Measurements from ENCODE around the gene PCCA. TPM values are rescaled to one million over a fixed set of nuclear protein-coding genes. Genes with fewer than 3 reads are reported as not detected.

PCCA gene
- polyA plus RNA-seq, 1 of the 3 experiments (the other 2 are of a cell fraction) = 7.3 TPM

- 97% methylated on average over 2 of the region's 2 CpGs for WGBS (ENCODE audit: low lambda C conversion rate)
Observed at GRCh38 chr13:100305398-100305797, 216.5 kb downstream of the PCCA start.

DNA sequence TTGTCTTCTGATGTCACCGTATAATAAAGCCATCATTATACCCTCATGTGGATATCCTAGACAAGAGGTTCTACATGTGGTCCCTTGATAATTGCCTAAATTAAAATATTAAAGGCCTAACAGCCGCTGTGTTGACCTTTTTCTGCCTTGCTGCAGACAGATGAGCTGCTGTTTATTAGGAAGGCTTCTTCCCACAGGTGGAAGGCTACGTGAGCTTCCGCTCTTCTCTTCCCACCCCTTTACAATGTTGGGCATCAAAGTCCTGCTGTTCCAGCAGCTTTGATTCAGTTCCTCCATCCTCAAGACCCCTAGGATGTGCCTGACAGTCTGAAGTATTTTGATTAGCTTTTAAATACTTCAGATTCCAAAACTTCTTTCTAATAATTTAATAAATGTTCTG is 217.1 kb downstream of the PCCA start:
- POLR2A ChIA-PET = no interaction called here
- H3F3A ChIP-seq (replicated peaks; ENCODE audit: insufficient read depth) = no peaks in the 10 kb centered on the region
- H3K27me3 ChIP-seq (ENCODE audit: insufficient read depth) = no peaks in the 10 kb centered on the region
- CTCF ChIA-PET = no interaction called here
- 94% methylated on average over 4 of the region's 4 CpGs for WGBS (ENCODE audit: low lambda C conversion rate)
- no peak overlapping the region for H3K9ac ChIP-seq
- no peak overlapping the region for H3K4me2 ChIP-seq
- no peak overlapping the region for H3K27ac ChIP-seq (ENCODE audit: low read depth in 2 of 2, low read length in 1 of 2)
- no peaks in the 10 kb centered on the region for H3K9me2 ChIP-seq
- no peaks in the 10 kb centered on the region for H4K20me1 ChIP-seq (ENCODE audit: insufficient read depth)
- H3K9me3 ChIP-seq = no peaks in the 10 kb centered on the region
- no peak overlapping the region for H2AFZ ChIP-seq (ENCODE audit: low read depth)
- DNase-seq = no peak
- H3K4me1 ChIP-seq (ENCODE audit: control insufficient read depth in 1 of 2, insufficient read depth in 2 of 2, low read depth in 1 of 2, low read length in 1 of 2) = peaks cover 0 to 6% of the 10 kb centered on the region in 2 experiments; a peak in 3 of 4 replicates
- TF ChIP-seq, protein P1, sequence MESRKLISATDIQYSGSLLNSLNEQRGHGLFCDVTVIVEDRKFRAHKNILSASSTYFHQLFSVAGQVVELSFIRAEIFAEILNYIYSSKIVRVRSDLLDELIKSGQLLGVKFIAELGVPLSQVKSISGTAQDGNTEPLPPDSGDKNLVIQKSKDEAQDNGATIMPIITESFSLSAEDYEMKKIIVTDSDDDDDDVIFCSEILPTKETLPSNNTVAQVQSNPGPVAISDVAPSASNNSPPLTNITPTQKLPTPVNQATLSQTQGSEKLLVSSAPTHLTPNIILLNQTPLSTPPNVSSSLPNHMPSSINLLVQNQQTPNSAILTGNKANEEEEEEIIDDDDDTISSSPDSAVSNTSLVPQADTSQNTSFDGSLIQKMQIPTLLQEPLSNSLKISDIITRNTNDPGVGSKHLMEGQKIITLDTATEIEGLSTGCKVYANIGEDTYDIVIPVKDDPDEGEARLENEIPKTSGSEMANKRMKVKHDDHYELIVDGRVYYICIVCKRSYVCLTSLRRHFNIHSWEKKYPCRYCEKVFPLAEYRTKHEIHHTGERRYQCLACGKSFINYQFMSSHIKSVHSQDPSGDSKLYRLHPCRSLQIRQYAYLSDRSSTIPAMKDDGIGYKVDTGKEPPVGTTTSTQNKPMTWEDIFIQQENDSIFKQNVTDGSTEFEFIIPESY (IDR thresholded peaks at IDR 0.05; ENCODE audit: borderline replicate concordance, low read depth) = no peak
- TF ChIP-seq RCOR1 (IDR thresholded peaks at IDR 0.05; ENCODE audit: low read length) (no peak), TCF12 (IDR thresholded peaks at IDR 0.05) (no peak), POLR2AphosphoS5 (IDR thresholded peaks at IDR 0.05; ENCODE audit: low read depth, low read length) (no peak), CHD2 (IDR thresholded peaks at IDR 0.05; ENCODE audit: low read length, partially characterized antibody) (no peak), EP300 (IDR thresholded peaks at IDR 0.05; ENCODE audit: borderline replicate concordance in 1 of 2, low read depth in 1 of 2, low read length in 1 of 2) (no peak), TAF1 (IDR thresholded peaks at IDR 0.05; ENCODE audit: borderline replicate concordance, low read depth, low read length) (no peak)
- TF ChIP-seq, protein P2, sequence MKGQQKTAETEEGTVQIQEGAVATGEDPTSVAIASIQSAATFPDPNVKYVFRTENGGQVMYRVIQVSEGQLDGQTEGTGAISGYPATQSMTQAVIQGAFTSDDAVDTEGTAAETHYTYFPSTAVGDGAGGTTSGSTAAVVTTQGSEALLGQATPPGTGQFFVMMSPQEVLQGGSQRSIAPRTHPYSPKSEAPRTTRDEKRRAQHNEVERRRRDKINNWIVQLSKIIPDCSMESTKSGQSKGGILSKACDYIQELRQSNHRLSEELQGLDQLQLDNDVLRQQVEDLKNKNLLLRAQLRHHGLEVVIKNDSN (IDR thresholded peaks at IDR 0.05; ENCODE audit: borderline replicate concordance, low read depth) = no peak
- TF ChIP-seq, protein P3, sequence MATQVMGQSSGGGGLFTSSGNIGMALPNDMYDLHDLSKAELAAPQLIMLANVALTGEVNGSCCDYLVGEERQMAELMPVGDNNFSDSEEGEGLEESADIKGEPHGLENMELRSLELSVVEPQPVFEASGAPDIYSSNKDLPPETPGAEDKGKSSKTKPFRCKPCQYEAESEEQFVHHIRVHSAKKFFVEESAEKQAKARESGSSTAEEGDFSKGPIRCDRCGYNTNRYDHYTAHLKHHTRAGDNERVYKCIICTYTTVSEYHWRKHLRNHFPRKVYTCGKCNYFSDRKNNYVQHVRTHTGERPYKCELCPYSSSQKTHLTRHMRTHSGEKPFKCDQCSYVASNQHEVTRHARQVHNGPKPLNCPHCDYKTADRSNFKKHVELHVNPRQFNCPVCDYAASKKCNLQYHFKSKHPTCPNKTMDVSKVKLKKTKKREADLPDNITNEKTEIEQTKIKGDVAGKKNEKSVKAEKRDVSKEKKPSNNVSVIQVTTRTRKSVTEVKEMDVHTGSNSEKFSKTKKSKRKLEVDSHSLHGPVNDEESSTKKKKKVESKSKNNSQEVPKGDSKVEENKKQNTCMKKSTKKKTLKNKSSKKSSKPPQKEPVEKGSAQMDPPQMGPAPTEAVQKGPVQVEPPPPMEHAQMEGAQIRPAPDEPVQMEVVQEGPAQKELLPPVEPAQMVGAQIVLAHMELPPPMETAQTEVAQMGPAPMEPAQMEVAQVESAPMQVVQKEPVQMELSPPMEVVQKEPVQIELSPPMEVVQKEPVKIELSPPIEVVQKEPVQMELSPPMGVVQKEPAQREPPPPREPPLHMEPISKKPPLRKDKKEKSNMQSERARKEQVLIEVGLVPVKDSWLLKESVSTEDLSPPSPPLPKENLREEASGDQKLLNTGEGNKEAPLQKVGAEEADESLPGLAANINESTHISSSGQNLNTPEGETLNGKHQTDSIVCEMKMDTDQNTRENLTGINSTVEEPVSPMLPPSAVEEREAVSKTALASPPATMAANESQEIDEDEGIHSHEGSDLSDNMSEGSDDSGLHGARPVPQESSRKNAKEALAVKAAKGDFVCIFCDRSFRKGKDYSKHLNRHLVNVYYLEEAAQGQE (IDR thresholded peaks at IDR 0.05; ENCODE audit: low read depth, low read length) = no peak
- peaks cover 2 to 32% of the 10 kb centered on the region in 2 experiments for H3K36me3 ChIP-seq (replicated peaks in 1 of 2; ENCODE audit: control insufficient read depth in 1 of 2, insufficient read depth in 2 of 2, low read length in 1 of 2)
- H3K4me3 ChIP-seq (ENCODE audit: low read depth in 2 of 2, low read length in 1 of 2) = no peak overlapping the region
- H3K79me2 ChIP-seq (ENCODE audit: insufficient read depth) = no peaks in the 10 kb centered on the region

More at GRCh38 chr13:100305398-100305797, 216.5 kb downstream of the PCCA start:
- no peaks in the 10 kb centered on the region for H3F3A ChIP-seq (replicated peaks; ENCODE audit: insufficient read depth)
- DNase-seq = no peak
- no peaks in the 10 kb centered on the region for H3K9me3 ChIP-seq
- no peaks in the 10 kb centered on the region for H3K79me2 ChIP-seq (ENCODE audit: insufficient read depth)
- H3K27ac ChIP-seq (ENCODE audit: low read depth in 2 of 2, low read length in 1 of 2) = no peak overlapping the region
- H3K36me3 ChIP-seq (replicated peaks in 1 of 2; ENCODE audit: control insufficient read depth in 1 of 2, insufficient read depth in 2 of 2, low read length in 1 of 2) = peaks cover 2 to 26% of the 10 kb centered on the region in 2 experiments
- no peaks in the 10 kb centered on the region for H4K20me1 ChIP-seq (ENCODE audit: insufficient read depth)
- POLR2A ChIA-PET = no interaction called here
- TF ChIP-seq, protein P1 (IDR thresholded peaks at IDR 0.05; ENCODE audit: borderline replicate concordance, low read depth) = no peak
- TF ChIP-seq FOXM1 (IDR thresholded peaks at IDR 0.05; ENCODE audit: low read depth) = no peak
- TF ChIP-seq, protein P4, sequence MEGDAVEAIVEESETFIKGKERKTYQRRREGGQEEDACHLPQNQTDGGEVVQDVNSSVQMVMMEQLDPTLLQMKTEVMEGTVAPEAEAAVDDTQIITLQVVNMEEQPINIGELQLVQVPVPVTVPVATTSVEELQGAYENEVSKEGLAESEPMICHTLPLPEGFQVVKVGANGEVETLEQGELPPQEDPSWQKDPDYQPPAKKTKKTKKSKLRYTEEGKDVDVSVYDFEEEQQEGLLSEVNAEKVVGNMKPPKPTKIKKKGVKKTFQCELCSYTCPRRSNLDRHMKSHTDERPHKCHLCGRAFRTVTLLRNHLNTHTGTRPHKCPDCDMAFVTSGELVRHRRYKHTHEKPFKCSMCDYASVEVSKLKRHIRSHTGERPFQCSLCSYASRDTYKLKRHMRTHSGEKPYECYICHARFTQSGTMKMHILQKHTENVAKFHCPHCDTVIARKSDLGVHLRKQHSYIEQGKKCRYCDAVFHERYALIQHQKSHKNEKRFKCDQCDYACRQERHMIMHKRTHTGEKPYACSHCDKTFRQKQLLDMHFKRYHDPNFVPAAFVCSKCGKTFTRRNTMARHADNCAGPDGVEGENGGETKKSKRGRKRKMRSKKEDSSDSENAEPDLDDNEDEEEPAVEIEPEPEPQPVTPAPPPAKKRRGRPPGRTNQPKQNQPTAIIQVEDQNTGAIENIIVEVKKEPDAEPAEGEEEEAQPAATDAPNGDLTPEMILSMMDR (IDR thresholded peaks at IDR 0.05) = no peak
- no peak for TF ChIP-seq TCF12 (IDR thresholded peaks at IDR 0.05)
- no peak for TF ChIP-seq MEF2A (IDR thresholded peaks at IDR 0.05; ENCODE audit: borderline replicate concordance, low read depth)
- TF ChIP-seq GATA2 (CRISPR knock-in tag; IDR thresholded peaks at IDR 0.05) = no peak
- no peaks in the 10 kb centered on the region for H3K27me3 ChIP-seq (ENCODE audit: insufficient read depth)
- H3K9ac ChIP-seq = no peak overlapping the region
- H3K4me1 ChIP-seq (ENCODE audit: control insufficient read depth in 1 of 2, insufficient read depth in 2 of 2, low read depth in 1 of 2, low read length in 1 of 2) = peaks cover 0 to 11% of the 10 kb centered on the region in 2 experiments; a peak in 3 of 4 replicates
- no peak overlapping the region for H3K4me3 ChIP-seq (ENCODE audit: low read depth in 2 of 2, low read length in 1 of 2)
- H2AFZ ChIP-seq (ENCODE audit: low read depth) = no peak overlapping the region
- H3K9me2 ChIP-seq = no peaks in the 10 kb centered on the region
- H3K4me2 ChIP-seq = no peak overlapping the region
- CTCF ChIA-PET = interaction anchor here (0.6 kb wide), 1 partner anchor 75 kb away, joined by 3 read pairs; no protein-coding TSS in a partner anchor
